Fibroblast of mammary gland (primary cell): ENCODE results near the gene MITF.

Experiments used
- DNase-seq: peaks from one replicate; pipeline ENCODE4 v3.0.0-alpha.2; 2010; ENCODE audit warnings: low read depth
- H3K4me3 ChIP-seq: 2 replicates; pipeline ENCODE4 v1.5.1; 2011; ENCODE audit warnings: low read depth, mild to moderate bottlenecking, low read length, moderate library complexity; ENCODE audit not compliant: control insufficient read depth
- CTCF ChIP-seq: conservative IDR thresholded peaks from 2 replicates; pipeline ENCODE4 v1.5.1; 2011; ENCODE audit warnings: low read depth, low read length, inconsistent platforms; ENCODE audit not compliant: control insufficient read depth, insufficient read depth

The MITF gene

DNA sequence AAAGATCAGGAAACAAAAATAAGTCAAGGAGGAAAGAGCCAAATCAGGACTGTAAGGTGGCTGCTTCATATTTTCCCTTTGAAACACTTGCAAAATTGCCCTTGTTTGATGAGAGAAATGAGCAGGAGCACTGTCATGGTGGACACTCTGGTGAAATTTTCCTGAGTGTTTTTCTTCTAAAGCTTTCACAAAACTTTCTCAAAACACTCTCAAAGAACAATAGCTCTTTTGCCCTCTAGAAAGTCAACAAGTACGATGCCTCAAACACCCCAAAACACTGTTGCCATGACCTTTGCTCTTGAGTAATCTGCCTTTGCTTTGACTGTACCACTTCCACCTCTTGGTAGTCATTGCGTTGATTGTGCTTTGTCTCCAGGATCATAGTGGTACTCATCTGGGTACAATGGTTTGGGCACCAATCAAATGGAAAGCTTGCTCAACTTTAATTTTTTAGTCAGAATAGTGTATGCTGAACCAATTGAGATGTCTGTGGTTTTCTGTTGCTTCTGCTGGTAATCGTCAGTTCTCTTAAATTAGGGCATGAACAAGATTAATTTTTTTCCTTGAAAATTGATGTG is 13.2 kb upstream of the MITF start:
- no peak overlapping the region for H3K4me3 ChIP-seq
- no peak for TF ChIP-seq CTCF
- DNase-seq, result no peak

DNA sequence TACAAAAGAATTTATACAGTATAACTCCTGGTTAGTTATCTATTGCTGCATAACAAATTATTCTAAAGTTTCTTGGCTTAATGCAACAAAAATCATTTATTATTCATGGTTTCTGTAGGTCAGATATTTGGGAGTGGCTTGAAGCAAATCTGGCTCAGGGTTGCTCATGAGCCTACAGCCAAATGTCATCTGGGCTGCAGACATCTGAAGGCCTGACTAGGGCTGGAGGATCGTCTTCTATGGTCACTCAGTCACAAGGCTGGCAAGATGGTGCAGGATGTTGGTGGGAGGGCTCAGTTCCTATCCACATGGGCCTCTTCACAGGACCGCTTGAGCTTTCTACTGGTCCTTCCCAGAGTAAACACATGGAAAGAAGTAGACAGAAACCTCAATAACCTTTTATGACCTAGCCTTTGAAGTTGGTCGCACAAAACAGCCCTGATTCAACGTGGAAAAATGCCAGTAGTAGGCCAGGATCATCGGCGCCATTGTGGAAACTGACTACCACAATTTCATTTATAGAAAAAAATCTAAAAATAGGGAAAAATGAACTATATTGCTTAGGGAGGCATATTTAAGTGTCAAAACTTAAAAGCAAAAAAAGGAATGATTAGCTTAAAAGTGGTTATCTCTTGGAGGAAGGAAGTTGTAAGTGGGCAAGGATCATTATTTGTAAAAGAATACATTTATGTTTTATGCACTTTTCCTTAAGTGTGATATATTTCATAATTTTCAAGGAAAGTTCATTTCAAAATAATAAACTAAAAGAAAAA is 9.9 kb upstream of the MITF start:
- H3K4me3 ChIP-seq, result no peak overlapping the region
- TF ChIP-seq CTCF, result no peak
- no peak for DNase-seq

DNA sequence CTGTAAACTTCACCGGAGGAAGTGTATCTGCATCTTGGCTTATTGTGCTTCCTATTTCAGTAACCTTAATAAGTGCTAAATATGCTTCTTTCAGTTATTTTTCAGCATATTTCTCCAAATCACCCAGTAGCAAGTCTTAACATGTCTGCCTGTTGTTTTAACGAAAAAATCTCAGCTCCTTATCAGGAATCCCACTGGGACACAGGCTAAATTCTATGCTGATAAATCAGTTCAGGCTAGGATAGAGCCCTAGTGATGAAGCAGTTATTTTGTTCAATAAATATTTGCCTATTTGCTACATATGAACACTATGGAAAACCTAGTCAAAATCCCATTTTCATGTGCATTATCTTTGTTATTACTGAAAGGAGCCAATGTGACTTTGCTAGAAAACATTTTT is 8.2 kb upstream of the MITF start:
- no peak for TF ChIP-seq CTCF
- no peak for DNase-seq
- no peak overlapping the region for H3K4me3 ChIP-seq

- no peak overlapping the region for H3K4me3 ChIP-seq
- DNase-seq, result no peak
- TF ChIP-seq CTCF, result no peak
Observed at GRCh38 chr3:69735893-69736292, 3.4 kb upstream of the MITF start.

GRCh38 chr3:69737392-69737791 is 1.9 kb upstream of the MITF start:
- no peak for DNase-seq
- H3K4me3 ChIP-seq, result no peak overlapping the region
- no peak for TF ChIP-seq CTCF

GRCh38 chr3:69738315-69738714 is 949 bp upstream of the MITF start:
- TF ChIP-seq CTCF, result no peak
- no peak for DNase-seq
- peak overlapping the region; percentile 88 for H3K4me3 ChIP-seq
